HepG2 (cell line): ENCODE measurements around the gene ELP5. TPM values are rescaled to one million over a fixed set of nuclear protein-coding genes. Genes with fewer than 3 reads are reported as not detected.
A peak's percentile ranks its signal among the peaks of the same experiment; 100 is the strongest.

ENCODE experiments used
- ARHGAP35 ChIP-seq: sonication (generic); formaldehyde crosslinking; IDR thresholded peaks from 2 replicates; pipeline ENCODE4 v1.9.0; 2022; ENCODE audit warnings: mild to moderate bottlenecking, inconsistent platforms, moderate library complexity, missing genetic modification reagents, borderline replicate concordance
- ATF7-NPFF ChIP-seq: sonication (generic); formaldehyde crosslinking; IDR thresholded peaks from 2 replicates; pipeline ENCODE4 v1.8.1; 2023; ENCODE audit warnings: mild to moderate bottlenecking, low read depth, missing genetic modification reagents, moderate library complexity
- CBX2 ChIP-seq, 2 experiments: fragments of 200-600 bp in 1 of 2; sonication (generic); formaldehyde crosslinking in 1 of 2; IDR thresholded peaks; 2 replicates each; pipeline versions ENCODE4 v1.7.0 to v1.8.1; 2018 to 2022; ENCODE audit warnings: low read depth in 2 of 2, low read length in 1 of 2, mild to moderate bottlenecking in 1 of 2, missing genetic modification reagents in 1 of 2
- E2F1 ChIP-seq: sonication (generic); formaldehyde crosslinking; IDR thresholded peaks from 2 replicates; pipeline ENCODE4 v1.5.0; 2020; ENCODE audit warnings: missing genetic modification reagents
- GATAD1 ChIP-seq: IDR thresholded peaks from 2 replicates; pipeline ENCODE4 v1.6.1; 2016; ENCODE audit warnings: missing genetic modification reagents, missing compliant biosample characterization
- HMG20A ChIP-seq: IDR thresholded peaks from 2 replicates; pipeline ENCODE4 v1.6.1; 2016; ENCODE audit warnings: borderline replicate concordance
- HNF1A ChIP-seq, 2 experiments: sonication (generic) in 1 of 2; formaldehyde crosslinking in 1 of 2; IDR thresholded peaks; 2 replicates each; pipeline versions ENCODE4 v1.4.0 to v1.6.1; 2016 to 2020; ENCODE audit warnings: borderline replicate concordance in 1 of 2, low read depth in 1 of 2, mild to moderate bottlenecking in 1 of 2, missing genetic modification reagents in 1 of 2
- MAFK ChIP-seq, 2 experiments: IDR thresholded peaks in 1 of 2; conservative IDR thresholded peaks in 1 of 2; 2 replicates each; pipeline ENCODE4 v1.6.1; 2011; ENCODE audit warnings: improper control_type of control experiment in 2 of 2, low read length in 2 of 2
- NCOA2 ChIP-seq: sonication (generic); formaldehyde crosslinking; IDR thresholded peaks from 2 replicates; pipeline ENCODE4 v1.8.0; 2022; ENCODE audit warnings: inconsistent platforms
- NFE2 ChIP-seq: sonication (generic); formaldehyde crosslinking; IDR thresholded peaks from 2 replicates; pipeline ENCODE4 v1.4.0; 2020; ENCODE audit warnings: missing genetic modification reagents
- NR2F1 ChIP-seq, 2 experiments: fragments of 450-650 bp in 1 of 2; formaldehyde crosslinking in 1 of 2; IDR thresholded peaks; 2 replicates each; pipeline versions ENCODE4 v1.5.0 to v1.6.1; 2016 to 2020; ENCODE audit warnings: mild to moderate bottlenecking in 1 of 2, missing compliant biosample characterization in 1 of 2, missing genetic modification reagents in 1 of 2, moderate library complexity in 1 of 2
- RAD51 ChIP-seq: fragments of 450-650 bp; IDR thresholded peaks from 2 replicates; pipeline ENCODE4 v1.6.1; 2016; ENCODE audit warnings: borderline replicate concordance
- SMAD1 ChIP-seq: sonication (generic); formaldehyde crosslinking; IDR thresholded peaks from 2 replicates; pipeline ENCODE4 v1.4.0; 2020; ENCODE audit warnings: missing genetic modification reagents, low read depth, mild to moderate bottlenecking, borderline replicate concordance
- ZBTB7A ChIP-seq: sonication (generic); formaldehyde crosslinking; IDR thresholded peaks from 2 replicates; pipeline ENCODE4 v1.8.0; 2022; ENCODE audit warnings: mild to moderate bottlenecking, missing genetic modification reagents
- ZNF451 ChIP-seq: sonication (generic); formaldehyde crosslinking; IDR thresholded peaks from 2 replicates; pipeline ENCODE4 v1.5.0; 2020; ENCODE audit warnings: mild to moderate bottlenecking, missing genetic modification reagents
- ZNF609 ChIP-seq: sonication (generic); formaldehyde crosslinking; IDR thresholded peaks from 2 replicates; pipeline ENCODE4 v1.4.0; 2020; ENCODE audit warnings: mild to moderate bottlenecking, missing genetic modification reagents, borderline replicate concordance
- ZNF772 ChIP-seq: sonication (generic); formaldehyde crosslinking; IDR thresholded peaks from 2 replicates; pipeline ENCODE4 v1.5.0; 2020; ENCODE audit warnings: mild to moderate bottlenecking, missing genetic modification reagents
- ZNF777 ChIP-seq: sonication (generic); formaldehyde crosslinking; IDR thresholded peaks from 2 replicates; pipeline ENCODE4 v1.4.0; 2020; ENCODE audit warnings: missing genetic modification reagents
- polyA plus RNA-seq, 8 experiments: library from polyadenylated mRNA; depleted of rRNA in 3 of 8; stranded (reverse) in 7 of 8; unstranded in 1 of 8; fragments of >200 nt; fragmentation: Illumina TruSeq in 4 of 8; extraction: Trizol in 4 of 8; gene quantifications; 2 replicates each; pipeline versions ENCODE4 v1.2.1 to v1.2.3, GENCODE V29; 2011 to 2016; ENCODE audit warnings: low read depth in 4 of 8, missing spikeins in 1 of 8, mixed read lengths in 1 of 8; ENCODE audit not compliant: insufficient read depth in 1 of 8
- total RNA-seq, 5 experiments: library from RNA; depleted of rRNA; stranded (reverse); fragments of >200 nt; fragmentation: Illumina TruSeq; extraction: Trizol; gene quantifications; 2 replicates each; pipeline ENCODE4 v1.2.3, GENCODE V29; 2016; ENCODE audit warnings: low read depth in 1 of 5

Gene ELP5
- total and polyA plus RNA-seq, 2 of the 13 experiments (the other 11 are each of a cell fraction or from before 2014, with no cell fraction given) = 67.6 to 69.8 TPM

GRCh38 chr17:7220593-7221277, 31.3 kb upstream of the ELP5 start (continued):
- TF ChIP-seq HNF1A (IDR thresholded peaks at IDR 0.05; ENCODE audit: low read depth) = no peak
- TF ChIP-seq HNF1A (CRISPR knock-in tag; IDR thresholded peaks at IDR 0.05; ENCODE audit: borderline replicate concordance) = no peak
- no peak for TF ChIP-seq NFE2
- no peak for TF ChIP-seq HMG20A (CRISPR knock-in tag)
- TF ChIP-seq ZBTB7A (CRISPR knock-in tag) = no peak
- no peak for TF ChIP-seq ZNF451 (CRISPR knock-in tag)
- TF ChIP-seq ZNF609 = no peak
- TF ChIP-seq ATF7-NPFF = no peak
- no peak for TF ChIP-seq RAD51
- no peak for TF ChIP-seq ZNF777 (CRISPR knock-in tag)
- TF ChIP-seq SMAD1 (CRISPR knock-in tag) = 0 out of 2 replicates have a peak, but pooled peaks have one; percentile 5
- TF ChIP-seq ZNF772 (CRISPR knock-in tag) = peak; percentile 71
- no peak for TF ChIP-seq CBX2 (IDR thresholded peaks at IDR 0.05; ENCODE audit: low read depth, low read length)
- no peak for TF ChIP-seq CBX2 (CRISPR knock-in tag; IDR thresholded peaks at IDR 0.05; ENCODE audit: low read depth)
- TF ChIP-seq NR2F1 (CRISPR knock-in tag; IDR thresholded peaks at IDR 0.05) = no peak
- TF ChIP-seq NCOA2 (CRISPR knock-in tag) = no peak; the same call in 1 of the 2 replicates
- no peak for TF ChIP-seq ARHGAP35 (CRISPR knock-in tag)
- TF ChIP-seq MAFK (conservative IDR thresholded peaks at IDR 0.05 in 1 of 2, IDR thresholded peaks at IDR 0.05 in 1 of 2; ENCODE audit: low read length in 2 of 2) = peak; percentile 18 to 51; a peak in 2 of 4 replicates
- no peak for TF ChIP-seq E2F1 (CRISPR knock-in tag)
- TF ChIP-seq GATAD1 = no peak
